Mucosa of descending colon (tissue), 3 donors: ENCODE results near the gene TRIM69. TPM values are rescaled to one million over a fixed set of nuclear protein-coding genes. Genes with fewer than 3 reads are reported as not detected.

Experiments
- ATAC-seq: fragments of 200-7000 bp; cut with Tn5 transposase; one replicate; pipeline ENCODE4 v1.9.1; 2020; ENCODE audit warnings: mild to moderate bottlenecking, moderate library complexity
- DNase-seq, 3 donors: peaks; one replicate each; pipeline ENCODE4 v3.0.0-alpha.2; 2020
- H3K36me3 ChIP-seq: fragments of 200-600 bp; one replicate; pipeline ENCODE4 v1.8.0; 2021; ENCODE audit warnings: low read depth, mild to moderate bottlenecking
- H3K4me1 ChIP-seq: fragments of 200-600 bp; one replicate; pipeline ENCODE4 v1.8.0; 2021; ENCODE audit warnings: low read depth, mild to moderate bottlenecking
- H3K4me3 ChIP-seq: fragments of 200-600 bp; one replicate; pipeline ENCODE4 v1.8.0; 2021; ENCODE audit warnings: mild to moderate bottlenecking
- H3K9me3 ChIP-seq: fragments of 200-600 bp; one replicate; pipeline ENCODE4 v1.8.0; 2021; ENCODE audit warnings: mild to moderate bottlenecking
- CTCF ChIP-seq: fragments of 200-600 bp; IDR thresholded peaks from one replicate; pipeline ENCODE4 v1.8.0; 2022; ENCODE audit warnings: antibody characterized with exemption, mild to moderate bottlenecking
- intact Hi-C, 2 donors: fragments of 100-400 bp; cut with DNase I in 1 of 2; cut with micrococcal nuclease in 1 of 2; formaldehyde crosslinking; loops; one replicate each; pipeline versions ENCODE4 v1.11.0 to v1.11.1; 2022; cut with DNase I, micrococcal nuclease
- total RNA-seq, 3 donors: library from RNA; stranded (reverse); fragmentation: NEBNext Ultra II Directional in 2 of 3; extraction: Animal tissue kit (Norgen Biotek cat#: 25700) in 2 of 3; gene quantifications; one replicate each; pipeline versions ENCODE4 v1.2.1 to v1.2.4, GENCODE V29; 2021 to 2023
- donor health status: DM: no; HTN: no; CAD: no; lungs with moderate emphysema.
- donor health status: DM: no; HTN: no; CAD: no.
- donor health status: DM: no; HTN: yes; CAD: no.

The TRIM69 gene
- total RNA-seq, 3 donors from 2014 or later = 20.8 to 41.9 (median 21.5) TPM

GRCh38 chr15:44810237-44810636, 73.9 kb downstream of the TRIM69 start:
- ATAC-seq (no peak), DNase-seq (no peak)
- peaks cover 25% of the 10 kb centered on the region for H3K4me1 ChIP-seq
- no peaks in the 10 kb centered on the region for H3K9me3 ChIP-seq
- no peak overlapping the region for H3K4me3 ChIP-seq
- no peaks in the 10 kb centered on the region for H3K36me3 ChIP-seq
- intact Hi-C loops = no loop called here
- no peak for TF ChIP-seq CTCF

GRCh38 chr15:44811337-44811736, 75.0 kb downstream of the TRIM69 start:
- H3K9me3 ChIP-seq = no peaks in the 10 kb centered on the region
- peak in 2 of 3 donors; percentile 32 to 52 for DNase-seq
- TF ChIP-seq CTCF = no peak
- no peak overlapping the region for H3K4me3 ChIP-seq
- peaks cover 25% of the 10 kb centered on the region for H3K4me1 ChIP-seq
- H3K36me3 ChIP-seq = no peaks in the 10 kb centered on the region
- peak; percentile 60 for ATAC-seq
- intact Hi-C loops = no loop called here

- H3K4me1 ChIP-seq = peaks cover 25% of the 10 kb centered on the region
- no peaks in the 10 kb centered on the region for H3K36me3 ChIP-seq
- intact Hi-C loops = no loop called here
- DNase-seq = peak; percentile 87 to 94 (median 88)
- no peaks in the 10 kb centered on the region for H3K9me3 ChIP-seq
- peak; percentile 94 for ATAC-seq
- H3K4me3 ChIP-seq = no peak overlapping the region
- no peak for TF ChIP-seq CTCF
Measured at GRCh38 chr15:44812029-44812517, 75.7 kb downstream of the TRIM69 start.

GRCh38 chr15:44813231-44813630, 76.9 kb downstream of the TRIM69 start:
- no peak overlapping the region for H3K4me3 ChIP-seq
- ATAC-seq = peak; percentile 60
- intact Hi-C loops = no loop called here
- no peaks in the 10 kb centered on the region for H3K36me3 ChIP-seq
- H3K9me3 ChIP-seq = no peaks in the 10 kb centered on the region
- peak in 1 of 3 donors; percentile 65 for DNase-seq
- H3K4me1 ChIP-seq = peaks cover 25% of the 10 kb centered on the region
- no peak for TF ChIP-seq CTCF

Other genes starting within 250 kb of the TRIM69 start
- gene EIF3J, start 199.4 kb upstream of the TRIM69 start, total RNA-seq = 10 to 100 TPM; 46.0 to 76.7 (median 61.8) TPM
- gene SPG11, start 72.9 kb upstream of the TRIM69 start, total RNA-seq = 100 to 1,000 TPM in 1 of 3 donors, 10 to 100 TPM in 2; 89.9 to 135 (median 90.6) TPM
- 1 to 10 TPM; 3.9 to 6.4 (median 4.4) TPM for gene PATL2, start 25.2 kb upstream of the TRIM69 start, total RNA-seq
- 1,000 to 10,000 TPM; 3,073 to 7,652 (median 5,579) TPM for gene B2M, start 25.0 kb upstream of the TRIM69 start, total RNA-seq
- not detected for gene TERB2, start 220.2 kb downstream of the TRIM69 start, total RNA-seq